K562 (cell line): Measurements from ENCODE around the gene ZNF597. TPM values are rescaled to one million over a fixed set of nuclear protein-coding genes. Genes with fewer than 3 reads are reported as not detected.

Source experiments
- ATAC-seq: fragments of 200-7000 bp; cut with Tn5 transposase; 3 replicates; pipeline ENCODE4 v1.9.1; 2020; ENCODE audit warnings: moderate library complexity
- BruUV-seq: library from RNA; stranded (reverse); fragments of 400-500 nt; replicated peaks from 2 replicates; lab custom pipeline; 2021; lab: Mats Ljungman, UMichigan
- CTCF ChIA-PET: fragments of 300-600 bp; formaldehyde crosslinking; extraction: SDS; loops from one replicate; lab custom pipeline; 2021; ENCODE audit warnings: low intra/inter-chr PET ratio; lab: Yijun Ruan, JAX
- POLR2A ChIA-PET: fragments of 300-600, 350-650 bp; sonication (Branson Sonifier 250); formaldehyde crosslinking; extraction: SDS; loops from one replicate; lab custom pipeline; 2021; ENCODE audit warnings: antibody characterized with exemption, inconsistent platforms; lab: Yijun Ruan, JAX
- DNase-seq, 4 experiments: peaks; one replicate each; pipeline versions ENCODE4 v3.0.0 to v3.0.0-alpha.2; 2011 to 2018; ENCODE audit warnings: low spot score in 3 of 4, mixed read lengths in 3 of 4; ENCODE audit errors: extremely low read depth in 1 of 4
- FAIRE-seq: peaks from 2 replicates; lab custom pipeline; 2011; peaks lifted over from hg19 to GRCh38; lab: Jason Lieb, UNC
- H2AFZ ChIP-seq: 2 replicates; pipeline ENCODE4 v1.6.0; 2011; ENCODE audit warnings: low read depth, low read length, control low read depth, inconsistent platforms
- H3K27ac ChIP-seq: fragments of 200-600 bp; 3 replicates; pipeline ENCODE4 v1.8.0; 2011; ENCODE audit warnings: low read depth, mild to moderate bottlenecking, control low read depth, inconsistent platforms, low read length, moderate library complexity, mixed read lengths; ENCODE audit errors: extremely low read depth
- H3K27me3 ChIP-seq, 2 experiments: fragments of 300-600 bp in 1 of 2; 2 replicates in 1 of 2; 3 replicates in 1 of 2; pipeline versions ENCODE4 v1.6.0 to v1.8.0; 2011; ENCODE audit warnings: inconsistent platforms in 2 of 2, low read length in 2 of 2, mild to moderate bottlenecking in 1 of 2, mixed read lengths in 1 of 2, moderate library complexity in 1 of 2; ENCODE audit not compliant: control insufficient read depth in 2 of 2, insufficient read depth in 2 of 2
- H3K36me3 ChIP-seq: fragments of 300-600 bp; 3 replicates; pipeline ENCODE4 v1.8.0; 2011; ENCODE audit warnings: mild to moderate bottlenecking, low read length, inconsistent platforms; ENCODE audit not compliant: control insufficient read depth, insufficient read depth
- H3K4me1 ChIP-seq, 2 experiments: fragments of 200-600 bp in 1 of 2; replicated peaks in 1 of 2; 2 replicates in 1 of 2; 3 replicates in 1 of 2; pipeline versions ENCODE4 v1.5.1 to v1.8.0; 2011; ENCODE audit warnings: inconsistent platforms in 2 of 2, low read length in 2 of 2, mild to moderate bottlenecking in 1 of 2, mixed read lengths in 1 of 2, moderate library complexity in 1 of 2; ENCODE audit not compliant: control insufficient read depth in 2 of 2, insufficient read depth in 2 of 2
- H3K4me2 ChIP-seq: 2 replicates; pipeline ENCODE4 v1.6.1; 2011; ENCODE audit warnings: low read length, control low read depth, inconsistent platforms, mixed read lengths; ENCODE audit not compliant: insufficient read depth
- H3K4me3 ChIP-seq: fragments of 200-600 bp; sonication (generic), shearing (Covaris generic); 2 replicates; pipeline ENCODE4 v1.5.1; 2016; ENCODE audit warnings: control low read depth, inconsistent platforms
- H3K79me2 ChIP-seq: fragments of 200-600 bp; 3 replicates; pipeline ENCODE4 v1.8.0; 2011; ENCODE audit warnings: low read length, inconsistent platforms; ENCODE audit not compliant: control insufficient read depth, insufficient read depth
- H3K9ac ChIP-seq, 2 experiments: 2 replicates each; pipeline versions ENCODE4 v1.6.0 to v1.6.1; 2011; ENCODE audit warnings: low read depth in 2 of 2, low read length in 2 of 2, control low read depth in 1 of 2, inconsistent platforms in 1 of 2, mild to moderate bottlenecking in 1 of 2, mixed read lengths in 1 of 2; ENCODE audit not compliant: insufficient read depth in 1 of 2
- H3K9me1 ChIP-seq: one replicate; pipeline ENCODE4 v1.6.0; 2011; ENCODE audit warnings: inconsistent platforms, mild to moderate bottlenecking, low read length, moderate library complexity; ENCODE audit not compliant: control insufficient read depth, insufficient read depth
- H3K9me3 ChIP-seq: replicated peaks from 2 replicates; pipeline ENCODE4 v1.5.1; 2011; ENCODE audit warnings: low read depth, low read length, inconsistent platforms; ENCODE audit not compliant: control insufficient read depth, insufficient read depth
- H4K20me1 ChIP-seq: replicated peaks from 2 replicates; pipeline ENCODE4 v1.6.1; 2011; ENCODE audit warnings: low read length, inconsistent platforms, mixed read lengths; ENCODE audit not compliant: control insufficient read depth, insufficient read depth
- HOMEZ ChIP-seq: fragments of 250-450 bp; sonication (Bioruptor Pico); IDR thresholded peaks from 2 replicates; pipeline ENCODE4 v1.4.0; 2020; ENCODE audit warnings: mild to moderate bottlenecking, moderate library complexity
- PRPF4 ChIP-seq: fragments of 200-400 bp; formaldehyde crosslinking; IDR thresholded peaks from one replicate; pipeline ENCODE4 v1.6.1; 2017; ENCODE audit warnings: low read length, low read depth, mild to moderate bottlenecking; ENCODE audit not compliant: insufficient read depth, poor library complexity, severe bottlenecking
- WGBS: fragments of 100-300 bp; shearing (Covaris generic); methylation state at CpG from one replicate; pipeline ENCODE4 v1.1.6; 2016; ENCODE audit warnings: low coverage, mixed read lengths; ENCODE audit not compliant: insufficient coverage; ENCODE audit errors: missing lambda C conversion rate; 5-methylcytosine and 5-hydroxymethylcytosine counted together
- in situ Hi-C: fragments of 300-500 bp; cut with MboI; formaldehyde crosslinking; loops from 4 replicates; pipeline ENCODE4 v1.15.0; 2018; ENCODE audit warnings: inconsistent platforms, mixed read lengths
- intact Hi-C: fragments of 100-400 bp; cut with micrococcal nuclease; formaldehyde crosslinking; loops from 2 replicates; pipeline ENCODE4 v1.14.2; 2022
- polyA plus RNA-seq, 8 experiments: library from polyadenylated mRNA; depleted of rRNA in 4 of 8; stranded (reverse) in 5 of 8; unstranded in 3 of 8; fragments of >200 nt; fragmentation: Nextera tagmentation in 2 of 8; fragmentation: Illumina TruSeq in 1 of 8; extraction: Ambion mirVana in 2 of 8; extraction: Trizol in 1 of 8; gene quantifications; 2 replicates each; pipeline versions ENCODE4 v1.2.1 to v1.2.3, GENCODE V29; 2011 to 2014; ENCODE audit warnings: inconsistent platforms in 1 of 8, missing spikeins in 1 of 8
- total RNA-seq, 7 experiments: library from RNA; depleted of rRNA in 6 of 7; stranded (reverse); fragments of >200 nt in 6 of 7; fragmentation: Illumina TruSeq in 2 of 7; extraction: Trizol in 2 of 7; gene quantifications; 2 replicates each; pipeline versions ENCODE4 v1.2.1 to v1.2.3, GENCODE V29; 2011 to 2021; ENCODE audit warnings: low replicate concordance in 1 of 7

Gene ZNF597
- total and polyA plus RNA-seq, 9 of the 15 experiments (the other 6 are each of a cell fraction or from before 2014, with no cell fraction given) = 0.14 to 0.68 (median 0.42) TPM

- ChIA-PET POLR2A (no interaction called here), CTCF (no interaction called here)
- no peaks in the 10 kb centered on the region for H3K9me3 ChIP-seq
- peaks cover 15% of the 10 kb centered on the region for H4K20me1 ChIP-seq
- ATAC-seq (no peak), FAIRE-seq (no peak), DNase-seq (no peak)
- 79% methylated on average over 11 of the region's 11 CpGs for WGBS
- no peak overlapping the region for H3K27ac ChIP-seq
- BruUV-seq = no TSS peak
- H3K36me3 ChIP-seq = peaks cover 32% of the 10 kb centered on the region
- peak overlapping the region in 1 of 2 experiments; percentile 64; a peak in 1 of 4 replicates for H3K9ac ChIP-seq
- peaks cover 7% of the 10 kb centered on the region for H3K9me1 ChIP-seq
- no peak overlapping the region for H3K4me2 ChIP-seq
- H3K79me2 ChIP-seq = peaks cover 19% of the 10 kb centered on the region; the same call in 2 of the 3 replicates
- H3K27me3 ChIP-seq = no peaks in the 10 kb centered on the region
- intact Hi-C loops (no loop called here), in situ Hi-C loops (no loop called here)
- peaks cover 14 to 34% of the 10 kb centered on the region in 2 experiments; a peak in 4 of 5 replicates for H3K4me1 ChIP-seq
- no peak overlapping the region for H2AFZ ChIP-seq
- TF ChIP-seq PRPF4 = no peak
- TF ChIP-seq HOMEZ = no peak
- no peak overlapping the region for H3K4me3 ChIP-seq
Measured at GRCh38 chr16:3478242-3478925, 35.1 kb upstream of the ZNF597 start.
